WTC11 (cell line): ENCODE measurements around the gene MBLAC2. TPM values are rescaled to one million over a fixed set of nuclear protein-coding genes. Genes with fewer than 3 reads are reported as not detected.

ENCODE experiments used
- AFF4 ChIP-seq: sonication (generic); formaldehyde crosslinking; IDR thresholded peaks from 2 replicates; pipeline ENCODE4 v1.8.1; 2023; ENCODE audit warnings: mild to moderate bottlenecking, missing genetic modification reagents, borderline replicate concordance
- ATF2 ChIP-seq: sonication (generic); formaldehyde crosslinking; IDR thresholded peaks from 2 replicates; pipeline ENCODE4 v1.8.1; 2022; ENCODE audit warnings: low read depth, missing genetic modification reagents, borderline replicate concordance
- ATF6 ChIP-seq: sonication (generic); formaldehyde crosslinking; IDR thresholded peaks from 2 replicates; pipeline ENCODE4 v1.8.1; 2023; ENCODE audit warnings: mild to moderate bottlenecking, missing genetic modification reagents
- CREM ChIP-seq: sonication (generic); formaldehyde crosslinking; IDR thresholded peaks from 2 replicates; pipeline ENCODE4 v1.8.1; 2022; ENCODE audit warnings: mild to moderate bottlenecking, missing genetic modification reagents, moderate library complexity
- E2F5 ChIP-seq: sonication (generic); formaldehyde crosslinking; IDR thresholded peaks from 2 replicates; pipeline ENCODE4 v1.8.1; 2022; ENCODE audit warnings: mild to moderate bottlenecking, moderate library complexity, missing genetic modification reagents
- ELF4 ChIP-seq: sonication (generic); formaldehyde crosslinking; IDR thresholded peaks from 2 replicates; pipeline ENCODE4 v1.8.1; 2022; ENCODE audit warnings: low read depth, mild to moderate bottlenecking, moderate library complexity, missing genetic modification reagents
- FOXP1 ChIP-seq: sonication (generic); formaldehyde crosslinking; IDR thresholded peaks from 2 replicates; pipeline ENCODE4 v1.8.0; 2022; ENCODE audit warnings: missing genetic modification reagents, mild to moderate bottlenecking, moderate library complexity, borderline replicate concordance
- IRF1 ChIP-seq: sonication (generic); formaldehyde crosslinking; IDR thresholded peaks from 2 replicates; pipeline ENCODE4 v1.8.0; 2023; ENCODE audit warnings: missing genetic modification reagents
- IRF2 ChIP-seq: sonication (generic); formaldehyde crosslinking; IDR thresholded peaks from 2 replicates; pipeline ENCODE4 v1.8.0; 2022; ENCODE audit warnings: low read depth, missing genetic modification reagents, borderline replicate concordance
- NR1H2 ChIP-seq: sonication (generic); formaldehyde crosslinking; IDR thresholded peaks from 2 replicates; pipeline ENCODE4 v1.9.0; 2021; ENCODE audit warnings: mild to moderate bottlenecking, moderate library complexity, missing genetic modification reagents
- NR2C2 ChIP-seq: sonication (generic); formaldehyde crosslinking; IDR thresholded peaks from 2 replicates; pipeline ENCODE4 v1.8.0; 2022; ENCODE audit warnings: mild to moderate bottlenecking, missing genetic modification reagents
- NR3C1 ChIP-seq: sonication (generic); formaldehyde crosslinking; conservative IDR thresholded peaks from 2 replicates; pipeline ENCODE4 v1.8.1; 2023; ENCODE audit warnings: low read depth, mild to moderate bottlenecking, missing genetic modification reagents
- PREB ChIP-seq: sonication (generic); formaldehyde crosslinking; IDR thresholded peaks from 2 replicates; pipeline ENCODE4 v1.8.1; 2022; ENCODE audit warnings: mild to moderate bottlenecking, missing genetic modification reagents, moderate library complexity, borderline replicate concordance
- TEAD1 ChIP-seq: sonication (generic); formaldehyde crosslinking; IDR thresholded peaks from 2 replicates; pipeline ENCODE4 v1.8.0; 2022; ENCODE audit warnings: mild to moderate bottlenecking, missing genetic modification reagents
- USF1 ChIP-seq: sonication (generic); formaldehyde crosslinking; IDR thresholded peaks from 2 replicates; pipeline ENCODE4 v1.8.0; 2022; ENCODE audit warnings: mild to moderate bottlenecking, missing genetic modification reagents
- USF2 ChIP-seq: sonication (generic); formaldehyde crosslinking; IDR thresholded peaks from 2 replicates; pipeline ENCODE4 v1.8.1; 2023; ENCODE audit warnings: mild to moderate bottlenecking, missing genetic modification reagents, moderate library complexity
- ZBTB21 ChIP-seq: sonication (generic); formaldehyde crosslinking; IDR thresholded peaks from 2 replicates; pipeline ENCODE4 v1.8.1; 2023; ENCODE audit warnings: mild to moderate bottlenecking, missing genetic modification reagents, borderline replicate concordance
- ZMAT4 ChIP-seq: fragments of 250-450 bp; sonication (Bioruptor Pico); IDR thresholded peaks from 2 replicates; pipeline ENCODE4 v1.9.0; 2021; ENCODE audit warnings: mild to moderate bottlenecking
- ZNF219 ChIP-seq: sonication (generic); formaldehyde crosslinking; IDR thresholded peaks from 2 replicates; pipeline ENCODE4 v1.8.0; 2023; ENCODE audit warnings: missing genetic modification reagents, mild to moderate bottlenecking, borderline replicate concordance
- ZNF232 ChIP-seq: sonication (generic); formaldehyde crosslinking; IDR thresholded peaks from 2 replicates; pipeline ENCODE4 v1.8.0; 2022; ENCODE audit warnings: mild to moderate bottlenecking, missing genetic modification reagents
- ZNF396 ChIP-seq: fragments of 250-450 bp; sonication (Bioruptor Pico); IDR thresholded peaks from 2 replicates; pipeline ENCODE4 v1.8.0; 2021; ENCODE audit warnings: mild to moderate bottlenecking, moderate library complexity, borderline replicate concordance
- ZNF425 ChIP-seq: fragments of 250-450 bp; sonication (Bioruptor Pico); conservative IDR thresholded peaks from 2 replicates; pipeline ENCODE4 v1.9.0; 2021; ENCODE audit warnings: mild to moderate bottlenecking
- total RNA-seq: library from RNA; stranded (reverse); gene quantifications from 3 replicates; pipeline ENCODE4 v1.2.3, GENCODE V29; 2021

MBLAC2 gene
- total RNA-seq, 1 experiment from 2014 or later: 5.9 TPM

- TF ChIP-seq PREB (CRISPR knock-in tag) (no peak), E2F5 (peak; percentile 75), IRF2 (CRISPR knock-in tag) (no peak; the same call in 1 of the 2 replicates), FOXP1 (CRISPR knock-in tag) (peak; percentile 96), ELF4 (no peak), NR3C1 (CRISPR knock-in tag) (0 out of 2 replicates have a peak, but pooled peaks have one; percentile 54), NR2C2 (CRISPR knock-in tag) (no peak; the same call in 1 of the 2 replicates), AFF4 (CRISPR knock-in tag) (peak; percentile 54; the same call in 1 of the 2 replicates), USF2 (CRISPR knock-in tag) (peak; percentile 42), ZMAT4 (CRISPR knock-in tag) (no peak), NR1H2 (CRISPR knock-in tag) (no peak), ZNF232 (CRISPR knock-in tag) (peak; percentile 85), IRF1 (CRISPR knock-in tag) (no peak), ZNF425 (CRISPR knock-in tag) (no peak), CREM (peak; percentile 84), ZNF396 (no peak), ATF6 (no peak), ATF2 (CRISPR knock-in tag) (no peak), ZBTB21 (CRISPR knock-in tag) (no peak), USF1 (peak; percentile 8; the same call in 1 of the 2 replicates), ZNF219 (CRISPR knock-in tag) (peak; percentile 72; the same call in 1 of the 2 replicates), TEAD1 (CRISPR knock-in tag) (peak; percentile 26; the same call in 1 of the 2 replicates)
These were observed at the start of gene MBLAC2, which contains the start of gene POLR3G (continued) for GRCh38 chr5:90474235-90475107.
